HepG2 (cell line): Measurements from ENCODE around the gene CTNNA1. TPM values are rescaled to one million over a fixed set of nuclear protein-coding genes. Genes with fewer than 3 reads are reported as not detected.
A peak's percentile ranks its signal among the peaks of the same experiment; 100 is the strongest.

Experiments
- BRF2 ChIP-seq: sonication (generic); formaldehyde crosslinking; IDR thresholded peaks from 2 replicates; pipeline ENCODE4 v1.8.1; 2022; ENCODE audit warnings: mild to moderate bottlenecking, missing genetic modification reagents
- EEA1 ChIP-seq: sonication (generic); formaldehyde crosslinking; IDR thresholded peaks from 2 replicates; pipeline ENCODE4 v1.5.1; 2020; ENCODE audit warnings: mild to moderate bottlenecking, missing genetic modification reagents, borderline replicate concordance
- GMEB1 ChIP-seq: sonication (generic); formaldehyde crosslinking; IDR thresholded peaks from 2 replicates; pipeline ENCODE4 v1.5.1; 2020; ENCODE audit warnings: missing genetic modification reagents, mild to moderate bottlenecking, borderline replicate concordance
- GMEB2 ChIP-seq: IDR thresholded peaks from 2 replicates; pipeline ENCODE4 v1.6.1; 2016; ENCODE audit warnings: missing biosample characterization, missing genetic modification reagents, low read depth
- MED1 ChIP-seq: sonication (generic); formaldehyde crosslinking; IDR thresholded peaks from 2 replicates; pipeline ENCODE4 v1.4.0; 2020; ENCODE audit warnings: missing genetic modification reagents
- NRL ChIP-seq: sonication (generic); formaldehyde crosslinking; IDR thresholded peaks from 2 replicates; pipeline ENCODE4 v1.5.0; 2020; ENCODE audit warnings: missing genetic modification reagents, mild to moderate bottlenecking, moderate library complexity, borderline replicate concordance
- SIX1 ChIP-seq: sonication (generic); formaldehyde crosslinking; IDR thresholded peaks from 2 replicates; pipeline ENCODE4 v1.4.0; 2020; ENCODE audit warnings: missing genetic modification reagents, borderline replicate concordance
- ZBTB21 ChIP-seq: sonication (generic); formaldehyde crosslinking; IDR thresholded peaks from 2 replicates; pipeline ENCODE4 v1.4.0; 2020; ENCODE audit warnings: missing genetic modification reagents
- ZBTB37 ChIP-seq: sonication (generic); formaldehyde crosslinking; IDR thresholded peaks from 2 replicates; pipeline ENCODE4 v1.4.0; 2020; ENCODE audit warnings: mild to moderate bottlenecking, missing genetic modification reagents
- ZNF160 ChIP-seq: sonication (generic); formaldehyde crosslinking; IDR thresholded peaks from 2 replicates; pipeline ENCODE4 v1.8.0; 2022; ENCODE audit warnings: mild to moderate bottlenecking, inconsistent platforms, missing genetic modification reagents
- ZNF275 ChIP-seq: sonication (generic); formaldehyde crosslinking; IDR thresholded peaks from 2 replicates; pipeline ENCODE4 v1.8.0; 2022; ENCODE audit warnings: missing genetic modification reagents, mild to moderate bottlenecking, inconsistent platforms, borderline replicate concordance
- ZNF468 ChIP-seq: sonication (generic); formaldehyde crosslinking; IDR thresholded peaks from 2 replicates; pipeline ENCODE4 v1.8.0; 2022; ENCODE audit warnings: mild to moderate bottlenecking, moderate library complexity, missing genetic modification reagents
- ZNF567 ChIP-seq: sonication (generic); formaldehyde crosslinking; IDR thresholded peaks from 2 replicates; pipeline ENCODE4 v1.8.1; 2023; ENCODE audit warnings: mild to moderate bottlenecking, missing genetic modification reagents, borderline replicate concordance
- ZNF83 ChIP-seq: sonication (generic); formaldehyde crosslinking; IDR thresholded peaks from 2 replicates; pipeline ENCODE4 v1.4.0; 2020; ENCODE audit warnings: missing genetic modification reagents, mild to moderate bottlenecking, borderline replicate concordance
- polyA plus RNA-seq, 8 experiments: library from polyadenylated mRNA; depleted of rRNA in 3 of 8; stranded (reverse) in 7 of 8; unstranded in 1 of 8; fragments of >200 nt; fragmentation: Illumina TruSeq in 4 of 8; extraction: Trizol in 4 of 8; gene quantifications; 2 replicates each; pipeline versions ENCODE4 v1.2.1 to v1.2.3, GENCODE V29; 2011 to 2016; ENCODE audit warnings: low read depth in 4 of 8, missing spikeins in 1 of 8, mixed read lengths in 1 of 8; ENCODE audit not compliant: insufficient read depth in 1 of 8
- total RNA-seq, 5 experiments: library from RNA; depleted of rRNA; stranded (reverse); fragments of >200 nt; fragmentation: Illumina TruSeq; extraction: Trizol; gene quantifications; 2 replicates each; pipeline ENCODE4 v1.2.3, GENCODE V29; 2016; ENCODE audit warnings: low read depth in 1 of 5
- TF ChIP-seq, protein P1 (sequence below): sonication (generic); formaldehyde crosslinking; IDR thresholded peaks from 2 replicates; pipeline ENCODE4 v1.4.0; 2020; ENCODE audit warnings: missing genetic modification reagents

CTNNA1 gene
- total and polyA plus RNA-seq, 2 of the 13 experiments (the other 11 are each of a cell fraction or from before 2014, with no cell fraction given) = 66.8 to 162 TPM

- TF ChIP-seq GMEB2 (CRISPR knock-in tag) (no peak), ZNF275 (no peak), ZNF567 (no peak), ZNF160 (no peak), SIX1 (CRISPR knock-in tag) (0 out of 2 replicates have a peak, but pooled peaks have one; percentile 18), ZBTB37 (no peak), ZNF468 (CRISPR knock-in tag) (no peak), EEA1 (CRISPR knock-in tag) (no peak), MED1 (CRISPR knock-in tag) (peak; percentile 35), GMEB1 (CRISPR knock-in tag) (no peak), ZNF83 (no peak), BRF2 (CRISPR knock-in tag) (no peak), ZBTB21 (CRISPR knock-in tag) (no peak), NRL (CRISPR knock-in tag) (no peak)
- TF ChIP-seq, protein P1, sequence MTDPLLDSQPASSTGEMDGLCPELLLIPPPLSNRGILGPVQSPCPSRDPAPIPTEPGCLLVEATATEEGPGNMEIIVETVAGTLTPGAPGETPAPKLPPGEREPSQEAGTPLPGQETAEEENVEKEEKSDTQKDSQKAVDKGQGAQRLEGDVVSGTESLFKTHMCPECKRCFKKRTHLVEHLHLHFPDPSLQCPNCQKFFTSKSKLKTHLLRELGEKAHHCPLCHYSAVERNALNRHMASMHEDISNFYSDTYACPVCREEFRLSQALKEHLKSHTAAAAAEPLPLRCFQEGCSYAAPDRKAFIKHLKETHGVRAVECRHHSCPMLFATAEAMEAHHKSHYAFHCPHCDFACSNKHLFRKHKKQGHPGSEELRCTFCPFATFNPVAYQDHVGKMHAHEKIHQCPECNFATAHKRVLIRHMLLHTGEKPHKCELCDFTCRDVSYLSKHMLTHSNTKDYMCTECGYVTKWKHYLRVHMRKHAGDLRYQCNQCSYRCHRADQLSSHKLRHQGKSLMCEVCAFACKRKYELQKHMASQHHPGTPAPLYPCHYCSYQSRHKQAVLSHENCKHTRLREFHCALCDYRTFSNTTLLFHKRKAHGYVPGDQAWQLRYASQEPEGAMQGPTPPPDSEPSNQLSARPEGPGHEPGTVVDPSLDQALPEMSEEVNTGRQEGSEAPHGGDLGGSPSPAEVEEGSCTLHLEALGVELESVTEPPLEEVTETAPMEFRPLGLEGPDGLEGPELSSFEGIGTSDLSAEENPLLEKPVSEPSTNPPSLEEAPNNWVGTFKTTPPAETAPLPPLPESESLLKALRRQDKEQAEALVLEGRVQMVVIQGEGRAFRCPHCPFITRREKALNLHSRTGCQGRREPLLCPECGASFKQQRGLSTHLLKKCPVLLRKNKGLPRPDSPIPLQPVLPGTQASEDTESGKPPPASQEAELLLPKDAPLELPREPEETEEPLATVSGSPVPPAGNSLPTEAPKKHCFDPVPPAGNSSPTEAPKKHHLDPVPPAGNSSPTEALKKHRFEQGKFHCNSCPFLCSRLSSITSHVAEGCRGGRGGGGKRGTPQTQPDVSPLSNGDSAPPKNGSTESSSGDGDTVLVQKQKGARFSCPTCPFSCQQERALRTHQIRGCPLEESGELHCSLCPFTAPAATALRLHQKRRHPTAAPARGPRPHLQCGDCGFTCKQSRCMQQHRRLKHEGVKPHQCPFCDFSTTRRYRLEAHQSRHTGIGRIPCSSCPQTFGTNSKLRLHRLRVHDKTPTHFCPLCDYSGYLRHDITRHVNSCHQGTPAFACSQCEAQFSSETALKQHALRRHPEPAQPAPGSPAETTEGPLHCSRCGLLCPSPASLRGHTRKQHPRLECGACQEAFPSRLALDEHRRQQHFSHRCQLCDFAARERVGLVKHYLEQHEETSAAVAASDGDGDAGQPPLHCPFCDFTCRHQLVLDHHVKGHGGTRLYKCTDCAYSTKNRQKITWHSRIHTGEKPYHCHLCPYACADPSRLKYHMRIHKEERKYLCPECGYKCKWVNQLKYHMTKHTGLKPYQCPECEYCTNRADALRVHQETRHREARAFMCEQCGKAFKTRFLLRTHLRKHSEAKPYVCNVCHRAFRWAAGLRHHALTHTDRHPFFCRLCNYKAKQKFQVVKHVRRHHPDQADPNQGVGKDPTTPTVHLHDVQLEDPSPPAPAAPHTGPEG = no peak
These were observed 27.3 kb upstream of the CTNNA1 start (continued) for GRCh38 chr5:138725818-138726416.
